Kidney epithelial cell (primary cell): ENCODE results near the gene REEP2. TPM values are rescaled to one million over a fixed set of nuclear protein-coding genes. Genes with fewer than 3 reads are reported as not detected.

Experiments used
- DNase-seq: peaks from one replicate; pipeline ENCODE4 v3.0.0-alpha.2; 2010; ENCODE audit warnings: low read depth
- H3K27me3 ChIP-seq: 2 replicates; pipeline ENCODE4 v1.6.0; 2011; ENCODE audit warnings: low read length; ENCODE audit not compliant: control insufficient read depth, insufficient read depth
- H3K36me3 ChIP-seq: 2 replicates; pipeline ENCODE4 v1.5.1; 2011; ENCODE audit warnings: low read length; ENCODE audit not compliant: control insufficient read depth, insufficient read depth
- H3K4me3 ChIP-seq: 2 replicates; pipeline ENCODE4 v1.5.1; 2011; ENCODE audit warnings: low read depth, mild to moderate bottlenecking, control low read depth, low read length
- total RNA-seq: library from RNA; depleted of rRNA; stranded (reverse); fragments of >200 nt; gene quantifications from 2 replicates; pipeline ENCODE4 v1.2.3, GENCODE V29; 2015
- TF ChIP-seq, protein P1 (sequence below): IDR thresholded peaks from 2 replicates; pipeline ENCODE4 v1.5.1; 2011; ENCODE audit warnings: mild to moderate bottlenecking, moderate library complexity, low read length, control low read depth, inconsistent platforms; ENCODE audit not compliant: insufficient read depth, poor library complexity, severe bottlenecking

Gene REEP2
- total RNA-seq, 1 donor from 2014 or later, result 34.7 TPM

DNA sequence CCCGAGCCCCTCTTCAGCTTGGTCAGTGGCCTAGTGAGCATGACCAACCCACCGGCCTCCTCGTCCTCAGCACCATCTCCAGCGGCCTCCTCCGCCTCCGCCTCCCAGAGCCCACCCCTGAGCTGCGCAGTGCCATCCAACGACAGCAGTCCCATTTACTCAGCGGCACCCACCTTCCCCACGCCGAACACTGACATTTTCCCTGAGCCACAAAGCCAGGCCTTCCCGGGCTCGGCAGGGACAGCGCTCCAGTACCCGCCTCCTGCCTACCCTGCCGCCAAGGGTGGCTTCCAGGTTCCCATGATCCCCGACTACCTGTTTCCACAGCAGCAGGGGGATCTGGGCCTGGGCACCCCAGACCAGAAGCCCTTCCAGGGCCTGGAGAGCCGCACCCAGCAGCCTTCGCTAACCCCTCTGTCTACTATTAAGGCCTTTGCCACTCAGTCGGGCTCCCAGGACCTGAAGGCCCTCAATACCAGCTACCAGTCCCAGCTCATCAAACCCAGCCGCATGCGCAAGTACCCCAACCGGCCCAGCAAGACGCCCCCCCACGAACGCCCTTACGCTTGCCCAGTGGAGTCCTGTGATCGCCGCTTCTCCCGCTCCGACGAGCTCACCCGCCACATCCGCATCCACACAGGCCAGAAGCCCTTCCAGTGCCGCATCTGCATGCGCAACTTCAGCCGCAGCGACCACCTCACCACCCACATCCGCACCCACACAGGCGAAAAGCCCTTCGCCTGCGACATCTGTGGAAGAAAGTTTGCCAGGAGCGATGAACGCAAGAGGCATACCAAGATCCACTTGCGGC, 28.2 kb downstream of the REEP2 start:
- TF ChIP-seq, protein P1, sequence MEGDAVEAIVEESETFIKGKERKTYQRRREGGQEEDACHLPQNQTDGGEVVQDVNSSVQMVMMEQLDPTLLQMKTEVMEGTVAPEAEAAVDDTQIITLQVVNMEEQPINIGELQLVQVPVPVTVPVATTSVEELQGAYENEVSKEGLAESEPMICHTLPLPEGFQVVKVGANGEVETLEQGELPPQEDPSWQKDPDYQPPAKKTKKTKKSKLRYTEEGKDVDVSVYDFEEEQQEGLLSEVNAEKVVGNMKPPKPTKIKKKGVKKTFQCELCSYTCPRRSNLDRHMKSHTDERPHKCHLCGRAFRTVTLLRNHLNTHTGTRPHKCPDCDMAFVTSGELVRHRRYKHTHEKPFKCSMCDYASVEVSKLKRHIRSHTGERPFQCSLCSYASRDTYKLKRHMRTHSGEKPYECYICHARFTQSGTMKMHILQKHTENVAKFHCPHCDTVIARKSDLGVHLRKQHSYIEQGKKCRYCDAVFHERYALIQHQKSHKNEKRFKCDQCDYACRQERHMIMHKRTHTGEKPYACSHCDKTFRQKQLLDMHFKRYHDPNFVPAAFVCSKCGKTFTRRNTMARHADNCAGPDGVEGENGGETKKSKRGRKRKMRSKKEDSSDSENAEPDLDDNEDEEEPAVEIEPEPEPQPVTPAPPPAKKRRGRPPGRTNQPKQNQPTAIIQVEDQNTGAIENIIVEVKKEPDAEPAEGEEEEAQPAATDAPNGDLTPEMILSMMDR, result no peak
- DNase-seq, result no peak
- H3K27me3 ChIP-seq, result no peaks in the 10 kb centered on the region
- peak overlapping the region; percentile 73 for H3K4me3 ChIP-seq
- peaks cover 3% of the 10 kb centered on the region for H3K36me3 ChIP-seq

DNA sequence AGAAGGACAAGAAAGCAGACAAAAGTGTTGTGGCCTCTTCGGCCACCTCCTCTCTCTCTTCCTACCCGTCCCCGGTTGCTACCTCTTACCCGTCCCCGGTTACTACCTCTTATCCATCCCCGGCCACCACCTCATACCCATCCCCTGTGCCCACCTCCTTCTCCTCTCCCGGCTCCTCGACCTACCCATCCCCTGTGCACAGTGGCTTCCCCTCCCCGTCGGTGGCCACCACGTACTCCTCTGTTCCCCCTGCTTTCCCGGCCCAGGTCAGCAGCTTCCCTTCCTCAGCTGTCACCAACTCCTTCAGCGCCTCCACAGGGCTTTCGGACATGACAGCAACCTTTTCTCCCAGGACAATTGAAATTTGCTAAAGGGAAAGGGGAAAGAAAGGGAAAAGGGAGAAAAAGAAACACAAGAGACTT, 28.9 kb downstream of the REEP2 start:
- H3K4me3 ChIP-seq, result peak overlapping the region; percentile 73
- TF ChIP-seq, protein P1, result no peak
- DNase-seq, result no peak
- peaks cover 3% of the 10 kb centered on the region for H3K36me3 ChIP-seq
- no peaks in the 10 kb centered on the region for H3K27me3 ChIP-seq

DNA sequence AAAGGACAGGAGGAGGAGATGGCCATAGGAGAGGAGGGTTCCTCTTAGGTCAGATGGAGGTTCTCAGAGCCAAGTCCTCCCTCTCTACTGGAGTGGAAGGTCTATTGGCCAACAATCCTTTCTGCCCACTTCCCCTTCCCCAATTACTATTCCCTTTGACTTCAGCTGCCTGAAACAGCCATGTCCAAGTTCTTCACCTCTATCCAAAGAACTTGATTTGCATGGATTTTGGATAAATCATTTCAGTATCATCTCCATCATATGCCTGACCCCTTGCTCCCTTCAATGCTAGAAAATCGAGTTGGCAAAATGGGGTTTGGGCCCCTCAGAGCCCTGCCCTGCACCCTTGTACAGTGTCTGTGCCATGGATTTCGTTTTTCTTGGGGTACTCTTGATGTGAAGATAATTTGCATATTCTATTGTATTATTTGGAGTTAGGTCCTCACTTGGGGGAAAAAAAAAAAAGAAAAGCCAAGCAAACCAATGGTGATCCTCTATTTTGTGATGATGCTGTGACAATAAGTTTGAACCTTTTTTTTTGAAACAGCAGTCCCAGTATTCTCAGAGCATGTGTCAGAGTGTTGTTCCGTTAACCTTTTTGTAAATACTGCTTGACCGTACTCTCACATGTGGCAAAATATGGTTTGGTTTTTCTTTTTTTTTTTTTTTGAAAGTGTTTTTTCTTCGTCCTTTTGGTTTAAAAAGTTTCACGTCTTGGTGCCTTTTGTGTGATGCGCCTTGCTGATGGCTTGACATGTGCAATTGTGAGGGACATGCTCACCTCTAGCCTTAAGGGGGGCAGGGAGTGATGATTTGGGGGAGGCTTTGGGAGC, 29.5 kb downstream of the REEP2 start:
- TF ChIP-seq, protein P1, result no peak
- H3K27me3 ChIP-seq, result no peaks in the 10 kb centered on the region
- DNase-seq, result no peak
- peak overlapping the region; percentile 73 for H3K4me3 ChIP-seq
- peaks cover 3% of the 10 kb centered on the region for H3K36me3 ChIP-seq

DNA sequence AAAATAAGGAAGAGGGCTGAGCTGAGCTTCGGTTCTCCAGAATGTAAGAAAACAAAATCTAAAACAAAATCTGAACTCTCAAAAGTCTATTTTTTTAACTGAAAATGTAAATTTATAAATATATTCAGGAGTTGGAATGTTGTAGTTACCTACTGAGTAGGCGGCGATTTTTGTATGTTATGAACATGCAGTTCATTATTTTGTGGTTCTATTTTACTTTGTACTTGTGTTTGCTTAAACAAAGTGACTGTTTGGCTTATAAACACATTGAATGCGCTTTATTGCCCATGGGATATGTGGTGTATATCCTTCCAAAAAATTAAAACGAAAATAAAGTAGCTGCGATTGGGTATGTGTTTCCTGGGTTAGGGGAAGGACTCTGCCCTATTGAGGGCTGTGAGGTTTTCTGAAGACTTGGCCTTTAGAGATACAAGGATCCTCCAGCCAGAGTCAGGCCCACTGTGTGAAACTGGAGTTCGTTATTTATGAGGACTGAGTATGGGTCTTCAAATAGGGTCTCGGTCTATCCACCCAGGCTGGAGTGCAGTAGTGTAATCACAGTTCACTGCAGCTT, 30.2 kb downstream of the REEP2 start:
- Histone ChIP-seq H3K4me3 (no peak overlapping the region), H3K36me3 (peaks cover 3% of the 10 kb centered on the region), H3K27me3 (no peaks in the 10 kb centered on the region)
- TF ChIP-seq, protein P1, result no peak
- DNase-seq, result no peak

DNA sequence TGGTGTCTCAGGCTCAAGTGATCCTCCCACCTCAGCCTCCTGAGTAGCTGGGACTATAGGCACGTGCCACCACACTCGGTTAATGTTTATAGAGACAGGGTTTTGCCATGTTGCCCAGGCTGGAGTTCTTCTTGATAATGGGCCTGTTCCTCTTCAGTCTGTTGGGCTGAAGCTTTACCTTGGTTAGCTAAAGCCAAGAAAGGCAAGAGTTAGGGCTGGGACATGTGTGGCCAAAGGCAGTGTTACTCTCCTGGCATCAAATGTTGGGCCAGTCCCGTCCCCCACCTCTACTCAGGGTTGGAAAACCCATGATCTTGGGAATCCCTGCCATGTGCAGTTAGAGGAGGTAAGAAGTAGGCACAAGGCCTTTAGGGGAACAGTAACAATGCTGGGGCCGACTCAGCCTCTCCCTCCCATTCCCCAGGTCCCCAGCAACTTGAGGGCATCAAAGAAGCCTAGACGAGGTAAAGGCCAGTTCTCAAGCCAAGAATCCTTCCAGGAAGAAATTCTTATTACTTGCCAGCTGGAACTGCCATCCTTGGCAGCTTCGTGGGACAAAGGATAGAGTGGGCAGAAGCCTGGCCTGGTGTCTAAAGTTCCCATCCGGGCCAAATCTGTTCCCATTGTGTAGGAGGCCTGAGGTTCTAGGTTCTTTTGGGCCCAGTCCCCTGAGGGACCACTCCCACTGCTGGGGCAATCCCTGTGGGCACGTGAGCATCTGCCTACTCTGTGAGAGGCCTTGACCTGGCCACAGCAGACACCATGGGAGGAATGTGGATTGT, 30.9 kb downstream of the REEP2 start:
- DNase-seq, result no peak
- TF ChIP-seq, protein P1, result no peak
- peaks cover 3% of the 10 kb centered on the region for H3K36me3 ChIP-seq
- H3K4me3 ChIP-seq, result no peak overlapping the region
- no peaks in the 10 kb centered on the region for H3K27me3 ChIP-seq
